Astrocyte of the spinal cord (primary cell): ENCODE results near the gene CYP2C19.
"Not testable (repeated sequence)": the region's sequence is repeated elsewhere in the genome, so short reads cannot be mapped to it uniquely, and the experiment has no call there.

Experiments used
- DNase-seq: peaks from one replicate; pipeline ENCODE4 v3.0.0; 2011; ENCODE audit warnings: low read depth, low spot score
- H3K4me3 ChIP-seq: 2 replicates; pipeline ENCODE4 v1.5.1; 2011; ENCODE audit warnings: low read depth, mild to moderate bottlenecking, low read length, moderate library complexity
- in situ Hi-C: cut with HindIII; loops from 2 replicates; pipeline ENCODE4 v1.10.0; 2017; ENCODE audit warnings: low sequenced_read_pairs
- TF ChIP-seq, protein P1 (sequence below): IDR thresholded peaks from 2 replicates; pipeline ENCODE4 v1.5.1; 2012; ENCODE audit warnings: low read depth, mild to moderate bottlenecking, low read length, inconsistent platforms

The CYP2C19 gene

DNA sequence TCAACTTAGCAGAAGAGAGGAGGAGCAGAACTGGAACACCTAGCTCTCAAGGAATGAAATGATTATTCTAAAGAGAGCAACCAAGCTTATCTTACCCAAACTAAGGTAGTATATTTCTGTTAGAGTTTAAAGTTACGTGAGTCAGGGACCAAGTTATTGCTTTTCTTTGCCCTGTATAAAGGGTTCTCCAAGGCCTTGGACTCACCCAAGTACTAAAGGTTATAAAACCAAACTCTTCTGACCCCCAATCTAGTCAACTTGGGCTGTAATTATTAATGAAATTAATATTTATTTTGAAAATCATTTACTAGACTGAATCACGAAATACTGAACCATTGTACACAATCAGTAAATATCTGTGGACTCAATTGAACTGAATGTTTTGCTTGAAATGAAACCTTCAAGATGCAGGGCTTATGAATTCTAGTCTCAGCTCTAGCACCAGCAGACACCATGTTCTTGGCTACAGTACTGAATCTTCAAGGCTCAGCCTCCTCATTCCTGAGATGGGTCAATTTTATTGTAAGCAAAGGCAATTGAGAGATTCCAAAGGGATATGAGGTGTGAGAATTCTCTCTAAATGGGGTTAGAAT is 1.8 kb upstream of the CYP2C19 start:
- in situ Hi-C loops, result no loop called here
- H3K4me3 ChIP-seq, result no peak overlapping the region
- DNase-seq, result no peak
- TF ChIP-seq, protein P1, sequence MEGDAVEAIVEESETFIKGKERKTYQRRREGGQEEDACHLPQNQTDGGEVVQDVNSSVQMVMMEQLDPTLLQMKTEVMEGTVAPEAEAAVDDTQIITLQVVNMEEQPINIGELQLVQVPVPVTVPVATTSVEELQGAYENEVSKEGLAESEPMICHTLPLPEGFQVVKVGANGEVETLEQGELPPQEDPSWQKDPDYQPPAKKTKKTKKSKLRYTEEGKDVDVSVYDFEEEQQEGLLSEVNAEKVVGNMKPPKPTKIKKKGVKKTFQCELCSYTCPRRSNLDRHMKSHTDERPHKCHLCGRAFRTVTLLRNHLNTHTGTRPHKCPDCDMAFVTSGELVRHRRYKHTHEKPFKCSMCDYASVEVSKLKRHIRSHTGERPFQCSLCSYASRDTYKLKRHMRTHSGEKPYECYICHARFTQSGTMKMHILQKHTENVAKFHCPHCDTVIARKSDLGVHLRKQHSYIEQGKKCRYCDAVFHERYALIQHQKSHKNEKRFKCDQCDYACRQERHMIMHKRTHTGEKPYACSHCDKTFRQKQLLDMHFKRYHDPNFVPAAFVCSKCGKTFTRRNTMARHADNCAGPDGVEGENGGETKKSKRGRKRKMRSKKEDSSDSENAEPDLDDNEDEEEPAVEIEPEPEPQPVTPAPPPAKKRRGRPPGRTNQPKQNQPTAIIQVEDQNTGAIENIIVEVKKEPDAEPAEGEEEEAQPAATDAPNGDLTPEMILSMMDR, result no peak

DNA sequence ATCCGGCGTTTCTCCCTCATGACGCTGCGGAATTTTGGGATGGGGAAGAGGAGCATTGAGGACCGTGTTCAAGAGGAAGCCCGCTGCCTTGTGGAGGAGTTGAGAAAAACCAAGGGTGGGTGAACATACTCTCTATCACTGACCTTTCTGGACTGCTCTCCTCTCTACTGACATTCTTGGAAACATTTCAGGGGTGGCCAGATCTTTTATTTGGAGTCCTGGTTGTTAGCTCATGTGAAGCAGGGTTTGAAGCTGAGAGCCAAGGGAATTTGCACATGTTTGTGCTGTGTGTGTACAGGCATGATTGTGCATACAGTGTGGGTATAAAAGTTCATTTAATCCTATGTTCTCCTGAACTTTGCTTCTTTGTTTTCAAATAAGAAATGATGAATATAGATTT is 12.9 kb downstream of the CYP2C19 start:
- H3K4me3 ChIP-seq, in situ Hi-C loops, DNase-seq: not testable (repeated sequence)

DNA sequence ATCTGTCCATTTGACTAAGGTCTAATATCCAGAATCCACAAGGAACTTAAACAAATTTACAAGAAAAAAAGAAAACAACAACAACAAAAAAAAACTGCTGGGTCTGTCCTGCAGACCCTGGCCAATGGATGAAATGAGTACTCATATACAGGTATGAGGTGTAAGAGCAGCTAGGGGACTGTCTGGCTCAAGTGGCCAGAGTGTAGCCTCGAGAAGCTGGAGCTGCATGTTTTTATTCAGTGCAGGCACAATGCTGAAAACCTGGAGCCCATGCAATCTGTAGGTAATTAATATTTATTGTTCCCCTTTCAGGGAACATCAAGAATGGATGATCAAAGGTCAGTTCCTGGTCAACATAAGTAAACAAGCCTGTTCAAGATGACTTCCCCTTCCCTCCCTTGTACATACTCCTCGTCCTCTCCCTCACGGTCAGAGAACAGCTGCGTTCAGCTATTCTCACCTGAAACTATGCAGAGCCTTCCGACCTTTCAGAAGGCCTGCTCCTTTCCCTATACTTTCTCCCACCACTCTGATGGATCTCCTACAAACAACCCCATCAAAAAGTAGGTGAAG is 15.5 kb downstream of the CYP2C19 start:
- TF ChIP-seq, protein P1, result no peak
- in situ Hi-C loops, result no loop called here
- no peak for DNase-seq
- no peak overlapping the region for H3K4me3 ChIP-seq

DNA sequence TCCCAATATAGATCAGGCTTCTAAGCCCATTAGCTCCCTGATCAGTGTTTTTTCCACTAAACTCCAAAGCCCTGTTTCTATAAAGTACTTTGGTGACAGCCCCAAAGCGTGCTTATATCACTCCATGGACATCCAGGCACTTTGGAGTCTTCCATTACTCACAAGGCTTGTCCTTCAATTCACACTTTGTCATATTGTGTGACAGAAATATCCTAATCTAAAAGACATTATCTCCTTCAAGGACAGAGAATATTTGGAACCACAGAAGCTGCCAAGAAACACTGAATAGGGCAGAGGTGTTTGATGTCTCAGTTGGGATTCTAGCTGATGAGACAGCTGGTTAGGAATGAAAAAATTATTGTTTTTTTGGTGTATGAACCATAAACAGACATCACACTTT is 18.4 kb downstream of the CYP2C19 start:
- DNase-seq, result no peak
- TF ChIP-seq, protein P1, result no peak
- no peak overlapping the region for H3K4me3 ChIP-seq
- in situ Hi-C loops, result no loop called here

DNA sequence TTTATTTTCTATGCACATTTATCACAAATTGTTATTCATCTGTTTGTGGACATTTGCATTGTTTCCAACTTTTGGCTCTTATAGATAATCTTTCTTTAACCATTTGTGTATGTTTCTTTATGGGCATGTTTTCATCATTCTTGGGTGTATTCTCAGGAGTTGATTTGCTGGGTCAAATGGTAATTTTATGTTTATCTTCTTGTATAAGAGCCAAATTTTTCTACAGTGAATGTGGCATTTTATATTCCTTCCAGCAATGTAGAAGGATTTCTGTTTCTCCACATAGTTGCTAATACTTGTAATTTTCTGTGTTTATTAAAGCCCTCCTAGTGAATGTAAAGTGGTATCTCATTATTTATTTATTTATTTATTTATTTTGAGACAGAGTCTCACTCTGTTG is 21.8 kb downstream of the CYP2C19 start:
- no peak overlapping the region for H3K4me3 ChIP-seq

DNA sequence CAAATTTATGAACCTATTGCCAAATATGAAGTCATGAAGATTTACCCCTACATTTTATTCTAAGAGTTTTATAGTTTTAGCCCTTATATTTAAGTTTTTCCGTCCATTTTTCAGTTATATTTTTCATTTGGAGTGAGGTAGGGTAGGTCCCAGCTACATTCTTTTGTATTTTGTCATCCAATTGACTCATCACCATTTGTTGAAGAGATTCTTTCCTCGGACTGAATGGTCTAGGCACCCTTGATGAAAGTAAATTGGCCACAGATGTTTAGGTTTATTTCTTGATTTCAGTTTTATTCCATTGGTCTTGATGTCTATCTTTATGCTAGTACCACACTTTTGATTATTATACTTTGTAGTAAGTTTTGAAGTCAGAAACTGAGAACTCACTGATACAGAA is 22.7 kb downstream of the CYP2C19 start:
- H3K4me3 ChIP-seq, result no peak overlapping the region

More for the DNA sequence above, 21.8 kb downstream of the CYP2C19 start:
- TF ChIP-seq, protein P1, result no peak
- in situ Hi-C loops, result no loop called here
- DNase-seq, result no peak

DNA sequence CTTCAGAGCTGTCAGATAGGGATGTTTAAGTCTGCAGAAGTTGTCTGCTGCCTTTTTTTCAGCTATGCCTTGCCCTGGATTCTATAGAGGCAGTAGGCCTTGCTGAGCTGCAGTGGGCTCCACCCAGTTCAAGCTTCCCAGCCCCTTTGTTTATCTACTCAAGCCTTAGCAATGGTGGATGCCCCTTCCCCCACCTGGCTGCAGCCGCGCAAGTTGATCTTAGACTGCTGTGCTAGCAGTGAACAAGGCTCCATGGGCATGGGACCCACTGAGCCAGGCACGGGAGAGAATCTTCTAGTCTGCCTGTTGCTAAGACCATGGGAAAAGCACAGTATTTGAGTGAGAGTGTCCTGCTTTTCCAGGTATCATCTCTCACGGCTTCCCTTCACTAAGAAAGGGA is 38.1 kb downstream of the CYP2C19 start:
- in situ Hi-C loops, H3K4me3 ChIP-seq, DNase-seq: not testable (repeated sequence)

More for the DNA sequence above, 22.7 kb downstream of the CYP2C19 start:
- TF ChIP-seq, protein P1, result no peak
- in situ Hi-C loops, result no loop called here
- no peak for DNase-seq
